ENCODE measurements around the gene MED22. TPM values are rescaled to one million over a fixed set of nuclear protein-coding genes. Genes with fewer than 3 reads are reported as not detected.

The MED22 gene
- total and polyA plus RNA-seq, 2 experiments from 2014 or later: 18.8 to 23.4 TPM

DNA sequence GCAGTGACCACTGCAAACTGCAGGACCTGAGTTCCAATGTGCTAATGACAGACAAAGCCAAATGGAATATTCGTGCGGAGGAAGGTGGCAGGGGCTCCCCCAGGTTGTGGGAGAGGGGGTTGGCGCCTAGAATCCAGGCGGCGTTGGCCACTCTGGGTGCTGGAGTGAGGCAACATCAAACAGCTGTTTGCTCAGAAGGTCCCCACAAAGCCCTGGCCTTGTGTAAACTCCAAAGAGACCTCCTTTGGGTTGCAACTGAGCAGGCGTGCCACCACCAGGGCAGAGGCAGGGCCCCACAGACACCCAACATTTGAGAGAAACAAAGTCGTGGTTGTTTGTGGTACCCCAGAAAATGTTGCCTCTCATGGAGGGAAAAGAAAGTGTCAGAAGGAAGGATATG is 42.8 kb upstream of the MED22 start:
- H3K4me2 ChIP-seq: no peak overlapping the region
- WGBS (ENCODE audit: low lambda C conversion rate, missing lambda C conversion rate): 88% methylated on average over 7 of the region's 7 CpGs
- TF ChIP-seq EZH2 (IDR thresholded peaks at IDR 0.05; ENCODE audit: borderline replicate concordance): no peak
- TF ChIP-seq EZH2phosphoT487 (IDR thresholded peaks at IDR 0.05; ENCODE audit: low read depth, severe bottlenecking, unreplicated experiment): no peak
- TF ChIP-seq, protein P1, sequence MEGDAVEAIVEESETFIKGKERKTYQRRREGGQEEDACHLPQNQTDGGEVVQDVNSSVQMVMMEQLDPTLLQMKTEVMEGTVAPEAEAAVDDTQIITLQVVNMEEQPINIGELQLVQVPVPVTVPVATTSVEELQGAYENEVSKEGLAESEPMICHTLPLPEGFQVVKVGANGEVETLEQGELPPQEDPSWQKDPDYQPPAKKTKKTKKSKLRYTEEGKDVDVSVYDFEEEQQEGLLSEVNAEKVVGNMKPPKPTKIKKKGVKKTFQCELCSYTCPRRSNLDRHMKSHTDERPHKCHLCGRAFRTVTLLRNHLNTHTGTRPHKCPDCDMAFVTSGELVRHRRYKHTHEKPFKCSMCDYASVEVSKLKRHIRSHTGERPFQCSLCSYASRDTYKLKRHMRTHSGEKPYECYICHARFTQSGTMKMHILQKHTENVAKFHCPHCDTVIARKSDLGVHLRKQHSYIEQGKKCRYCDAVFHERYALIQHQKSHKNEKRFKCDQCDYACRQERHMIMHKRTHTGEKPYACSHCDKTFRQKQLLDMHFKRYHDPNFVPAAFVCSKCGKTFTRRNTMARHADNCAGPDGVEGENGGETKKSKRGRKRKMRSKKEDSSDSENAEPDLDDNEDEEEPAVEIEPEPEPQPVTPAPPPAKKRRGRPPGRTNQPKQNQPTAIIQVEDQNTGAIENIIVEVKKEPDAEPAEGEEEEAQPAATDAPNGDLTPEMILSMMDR (IDR thresholded peaks at IDR 0.05; ENCODE audit: poor library complexity): no peak

DNA sequence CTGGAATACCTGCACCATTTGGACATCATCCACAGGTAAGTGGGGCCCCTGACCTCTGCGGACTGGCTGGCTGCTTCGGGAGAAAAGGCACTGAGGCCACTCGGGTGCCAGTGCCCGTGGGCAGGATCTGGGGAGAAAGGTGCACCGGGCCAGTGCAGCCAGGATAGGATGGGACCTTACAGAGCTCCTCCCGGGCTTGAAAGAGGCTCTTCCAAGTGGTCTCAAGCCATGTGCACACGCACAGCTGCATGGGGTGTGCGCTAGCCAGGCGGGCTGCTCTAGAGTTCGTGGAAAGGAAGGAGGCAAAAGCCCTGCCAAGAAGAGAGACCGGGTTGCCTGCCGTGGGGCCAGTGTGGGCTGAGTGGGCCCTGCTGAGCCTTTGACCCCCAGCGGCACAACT is 41.6 kb upstream of the MED22 start:
- Histone ChIP-seq H3K27ac (no peak overlapping the region), H3K27me3 (no peaks in the 10 kb centered on the region), H2AFZ (no peak overlapping the region), H4K20me1 (ENCODE audit: insufficient read depth, poor library complexity, severe bottlenecking) (no peaks in the 10 kb centered on the region), H3K4me1 (ENCODE audit: insufficient read depth) (peaks cover 2% of the 10 kb centered on the region), H3K4me2 (no peak overlapping the region), H3K9me3 (ENCODE audit: low read depth) (no peaks in the 10 kb centered on the region), H3K9me2 (replicated peaks; ENCODE audit: insufficient read depth) (no peaks in the 10 kb centered on the region), H3K79me2 (no peaks in the 10 kb centered on the region), H3K4me3 (no peak overlapping the region), H3K36me3 (replicated peaks; ENCODE audit: insufficient read depth, low read depth) (no peaks in the 10 kb centered on the region)
- 92% methylated on average over 13 of the region's 13 CpGs for WGBS (ENCODE audit: low lambda C conversion rate, missing lambda C conversion rate)
- no peak for TF ChIP-seq EZH2 (IDR thresholded peaks at IDR 0.05; ENCODE audit: borderline replicate concordance)
- no peak for TF ChIP-seq EZH2phosphoT487 (IDR thresholded peaks at IDR 0.05; ENCODE audit: low read depth, severe bottlenecking, unreplicated experiment)
- TF ChIP-seq, protein P1 (IDR thresholded peaks at IDR 0.05; ENCODE audit: poor library complexity): no peak
- no peak for DNase-seq (ENCODE audit: low spot score)

More for the DNA sequence above, 42.8 kb upstream of the MED22 start:
- DNase-seq (ENCODE audit: low spot score): no peak
- Histone ChIP-seq H2AFZ (no peak overlapping the region), H3K27me3 (no peaks in the 10 kb centered on the region), H4K20me1 (ENCODE audit: insufficient read depth, poor library complexity, severe bottlenecking) (no peaks in the 10 kb centered on the region), H3K79me2 (no peaks in the 10 kb centered on the region), H3K9me3 (ENCODE audit: low read depth) (no peaks in the 10 kb centered on the region), H3K9me2 (replicated peaks; ENCODE audit: insufficient read depth) (no peaks in the 10 kb centered on the region), H3K4me1 (ENCODE audit: insufficient read depth) (peaks cover 5% of the 10 kb centered on the region), H3K27ac (no peak overlapping the region), H3K4me3 (no peak overlapping the region), H3K36me3 (replicated peaks; ENCODE audit: insufficient read depth, low read depth) (no peaks in the 10 kb centered on the region)

DNA sequence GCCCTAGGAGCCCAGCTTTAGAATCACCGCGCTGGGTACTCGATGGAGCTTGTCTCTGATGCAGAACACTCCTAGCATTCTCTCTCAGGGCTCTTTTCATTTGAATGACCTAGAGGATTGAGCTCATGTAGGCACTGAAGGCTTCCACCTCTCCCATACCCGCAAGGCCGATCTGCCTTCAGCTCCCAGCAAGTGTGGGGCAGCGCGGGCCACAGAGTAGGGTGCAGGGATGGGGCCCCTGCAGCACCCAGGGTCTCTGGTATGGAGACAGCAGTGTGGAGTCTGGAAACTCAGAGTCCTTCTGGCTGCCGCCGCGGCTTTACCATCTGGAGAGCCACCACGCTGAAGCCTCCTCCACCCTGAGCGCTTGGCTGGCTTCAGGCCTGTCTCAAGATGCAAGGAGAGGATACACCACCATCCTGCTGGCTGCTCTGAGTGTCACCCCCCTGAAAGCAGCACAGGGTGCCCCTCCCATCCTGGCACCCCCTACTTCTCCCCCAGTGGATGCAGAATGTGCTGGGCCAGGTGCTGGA is 41.2 kb upstream of the MED22 start:
- Histone ChIP-seq H3K4me1 (ENCODE audit: insufficient read depth) (no peaks in the 10 kb centered on the region), H3K9me3 (ENCODE audit: low read depth) (no peaks in the 10 kb centered on the region), H3K9me2 (replicated peaks; ENCODE audit: insufficient read depth) (no peaks in the 10 kb centered on the region), H2AFZ (no peak overlapping the region), H3K36me3 (replicated peaks; ENCODE audit: insufficient read depth, low read depth) (no peaks in the 10 kb centered on the region), H3K27me3 (no peaks in the 10 kb centered on the region), H3K79me2 (no peaks in the 10 kb centered on the region), H3K27ac (no peak overlapping the region), H3K4me3 (no peak overlapping the region), H3K4me2 (no peak overlapping the region), H4K20me1 (ENCODE audit: insufficient read depth, poor library complexity, severe bottlenecking) (no peaks in the 10 kb centered on the region)
- TF ChIP-seq, protein P1 (IDR thresholded peaks at IDR 0.05; ENCODE audit: poor library complexity): no peak
- TF ChIP-seq EZH2 (IDR thresholded peaks at IDR 0.05; ENCODE audit: borderline replicate concordance) (no peak), EZH2phosphoT487 (IDR thresholded peaks at IDR 0.05; ENCODE audit: low read depth, severe bottlenecking, unreplicated experiment) (no peak)
- 96% methylated on average over 12 of the region's 12 CpGs for WGBS (ENCODE audit: low lambda C conversion rate, missing lambda C conversion rate)
- DNase-seq (ENCODE audit: low spot score): no peak
